Measurements from ENCODE around the gene UMODL1.

Gene UMODL1

DNA sequence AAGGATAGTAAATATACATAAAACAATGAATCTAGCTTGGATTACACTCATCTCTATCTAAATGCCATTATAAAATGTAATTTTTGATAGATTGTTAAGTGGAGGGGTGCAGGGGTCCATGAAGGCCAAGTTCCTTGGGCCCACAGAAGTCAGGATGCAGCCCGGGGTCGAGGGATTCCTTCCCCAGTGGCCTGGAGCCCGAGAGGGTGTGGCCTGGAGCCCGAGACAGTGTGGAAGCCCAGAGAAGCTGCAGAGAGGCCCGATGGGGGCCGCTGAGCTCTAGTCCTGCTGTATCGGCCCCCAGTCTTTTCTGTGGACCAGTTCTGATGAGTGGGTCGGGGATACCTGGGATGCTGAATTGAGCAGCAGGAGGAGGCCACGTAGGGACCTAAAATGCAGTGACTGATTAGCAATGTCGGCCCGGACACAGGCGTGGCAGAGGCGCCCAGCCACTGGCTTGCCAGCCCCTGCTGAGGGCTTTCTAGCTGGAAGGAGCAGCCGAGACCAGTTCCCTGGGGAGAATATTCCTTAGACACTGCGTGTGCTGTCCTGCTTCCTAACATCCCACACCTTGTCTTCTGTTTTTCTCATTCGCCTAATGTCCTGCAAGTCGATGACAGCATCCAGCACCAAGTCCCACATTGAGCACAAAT is 38.9 kb downstream of the UMODL1 start:
- no peak for ATAC-seq
- TF ChIP-seq, protein P1, sequence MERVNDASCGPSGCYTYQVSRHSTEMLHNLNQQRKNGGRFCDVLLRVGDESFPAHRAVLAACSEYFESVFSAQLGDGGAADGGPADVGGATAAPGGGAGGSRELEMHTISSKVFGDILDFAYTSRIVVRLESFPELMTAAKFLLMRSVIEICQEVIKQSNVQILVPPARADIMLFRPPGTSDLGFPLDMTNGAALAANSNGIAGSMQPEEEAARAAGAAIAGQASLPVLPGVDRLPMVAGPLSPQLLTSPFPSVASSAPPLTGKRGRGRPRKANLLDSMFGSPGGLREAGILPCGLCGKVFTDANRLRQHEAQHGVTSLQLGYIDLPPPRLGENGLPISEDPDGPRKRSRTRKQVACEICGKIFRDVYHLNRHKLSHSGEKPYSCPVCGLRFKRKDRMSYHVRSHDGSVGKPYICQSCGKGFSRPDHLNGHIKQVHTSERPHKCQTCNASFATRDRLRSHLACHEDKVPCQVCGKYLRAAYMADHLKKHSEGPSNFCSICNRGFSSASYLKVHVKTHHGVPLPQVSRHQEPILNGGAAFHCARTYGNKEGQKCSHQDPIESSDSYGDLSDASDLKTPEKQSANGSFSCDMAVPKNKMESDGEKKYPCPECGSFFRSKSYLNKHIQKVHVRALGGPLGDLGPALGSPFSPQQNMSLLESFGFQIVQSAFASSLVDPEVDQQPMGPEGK (CRISPR knock-in tag; IDR thresholded peaks at IDR 0.05; ENCODE audit: borderline replicate concordance), result no peak

GRCh38 chr21:42110691-42111469 is 39.8 kb downstream of the UMODL1 start:
- no peak for TF ChIP-seq OSR1 (CRISPR knock-in tag; IDR thresholded peaks at IDR 0.05)
- no peak for TF ChIP-seq ZFP3 (CRISPR knock-in tag; IDR thresholded peaks at IDR 0.05)
- TF ChIP-seq ESRRG (CRISPR knock-in tag; IDR thresholded peaks at IDR 0.05), result no peak
- no peak for TF ChIP-seq ZNF565 (CRISPR knock-in tag; conservative IDR thresholded peaks at IDR 0.05; ENCODE audit: low read depth)
- TF ChIP-seq SNAI2 (CRISPR knock-in tag; IDR thresholded peaks at IDR 0.05), result no peak
- TF ChIP-seq ISL1 (CRISPR knock-in tag; IDR thresholded peaks at IDR 0.05), result no peak
- TF ChIP-seq, protein P2, sequence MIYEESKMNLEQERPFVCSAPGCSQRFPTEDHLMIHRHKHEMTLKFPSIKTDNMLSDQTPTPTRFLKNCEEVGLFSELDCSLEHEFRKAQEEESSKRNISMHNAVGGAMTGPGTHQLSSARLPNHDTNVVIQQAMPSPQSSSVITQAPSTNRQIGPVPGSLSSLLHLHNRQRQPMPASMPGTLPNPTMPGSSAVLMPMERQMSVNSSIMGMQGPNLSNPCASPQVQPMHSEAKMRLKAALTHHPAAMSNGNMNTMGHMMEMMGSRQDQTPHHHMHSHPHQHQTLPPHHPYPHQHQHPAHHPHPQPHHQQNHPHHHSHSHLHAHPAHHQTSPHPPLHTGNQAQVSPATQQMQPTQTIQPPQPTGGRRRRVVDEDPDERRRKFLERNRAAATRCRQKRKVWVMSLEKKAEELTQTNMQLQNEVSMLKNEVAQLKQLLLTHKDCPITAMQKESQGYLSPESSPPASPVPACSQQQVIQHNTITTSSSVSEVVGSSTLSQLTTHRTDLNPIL (CRISPR knock-in tag; IDR thresholded peaks at IDR 0.05; ENCODE audit: low read depth), result no peak
- TF ChIP-seq BACH2 (CRISPR knock-in tag; IDR thresholded peaks at IDR 0.05; ENCODE audit: borderline replicate concordance), result no peak
- TF ChIP-seq RARB (CRISPR knock-in tag; IDR thresholded peaks at IDR 0.05), result no peak
- no peak for TF ChIP-seq ZFP30 (CRISPR knock-in tag; IDR thresholded peaks at IDR 0.05)
- TF ChIP-seq GLIS3 (CRISPR knock-in tag; IDR thresholded peaks at IDR 0.05), result no peak
- no peak for TF ChIP-seq CSRNP3 (CRISPR knock-in tag; IDR thresholded peaks at IDR 0.05)
- no peak for TF ChIP-seq CSDC2 (CRISPR knock-in tag; IDR thresholded peaks at IDR 0.05)
- no peak for TF ChIP-seq TCF4 (CRISPR knock-in tag; IDR thresholded peaks at IDR 0.05; ENCODE audit: borderline replicate concordance)
- TF ChIP-seq, protein P1 (CRISPR knock-in tag; IDR thresholded peaks at IDR 0.05; ENCODE audit: borderline replicate concordance), result no peak
- ATAC-seq, result no peak

- no peak for ATAC-seq
- no peak for TF ChIP-seq BACH2 (CRISPR knock-in tag; IDR thresholded peaks at IDR 0.05; ENCODE audit: borderline replicate concordance)
- no peak for TF ChIP-seq ESRRG (CRISPR knock-in tag; IDR thresholded peaks at IDR 0.05)
- TF ChIP-seq OSR1 (CRISPR knock-in tag; IDR thresholded peaks at IDR 0.05), result no peak
- no peak for TF ChIP-seq TOX (CRISPR knock-in tag; IDR thresholded peaks at IDR 0.05; ENCODE audit: borderline replicate concordance)
- no peak for TF ChIP-seq SNAI2 (CRISPR knock-in tag; IDR thresholded peaks at IDR 0.05)
- no peak for TF ChIP-seq CSRNP3 (CRISPR knock-in tag; IDR thresholded peaks at IDR 0.05)
- TF ChIP-seq ZC3H10 (CRISPR knock-in tag; IDR thresholded peaks at IDR 0.05), result no peak
- TF ChIP-seq GLIS3 (CRISPR knock-in tag; IDR thresholded peaks at IDR 0.05), result no peak
Measured at GRCh38 chr21:42111470-42111743, 40.3 kb downstream of the UMODL1 start.

DNA sequence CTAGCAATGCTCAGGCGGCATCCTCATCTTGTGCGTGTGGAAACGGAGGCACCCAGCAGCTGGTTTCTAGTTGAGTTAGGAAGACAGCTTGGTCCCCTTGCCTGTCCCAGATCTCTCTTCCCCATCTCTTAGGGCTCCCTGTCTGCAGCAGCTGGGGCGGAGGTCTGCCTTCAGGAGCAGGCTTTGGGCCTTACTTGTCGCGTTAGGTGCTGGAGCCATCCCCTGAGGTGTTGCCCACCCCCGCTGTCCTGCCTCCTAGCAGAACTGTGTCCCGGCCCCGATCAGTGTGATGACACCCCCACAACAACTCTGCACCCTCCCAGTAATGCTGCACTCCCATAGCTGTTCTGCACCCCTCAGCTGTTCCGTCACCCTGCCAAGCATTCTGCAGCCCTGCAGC is 40.7 kb downstream of the UMODL1 start:
- ATAC-seq, result no peak
- TF ChIP-seq, protein P3, sequence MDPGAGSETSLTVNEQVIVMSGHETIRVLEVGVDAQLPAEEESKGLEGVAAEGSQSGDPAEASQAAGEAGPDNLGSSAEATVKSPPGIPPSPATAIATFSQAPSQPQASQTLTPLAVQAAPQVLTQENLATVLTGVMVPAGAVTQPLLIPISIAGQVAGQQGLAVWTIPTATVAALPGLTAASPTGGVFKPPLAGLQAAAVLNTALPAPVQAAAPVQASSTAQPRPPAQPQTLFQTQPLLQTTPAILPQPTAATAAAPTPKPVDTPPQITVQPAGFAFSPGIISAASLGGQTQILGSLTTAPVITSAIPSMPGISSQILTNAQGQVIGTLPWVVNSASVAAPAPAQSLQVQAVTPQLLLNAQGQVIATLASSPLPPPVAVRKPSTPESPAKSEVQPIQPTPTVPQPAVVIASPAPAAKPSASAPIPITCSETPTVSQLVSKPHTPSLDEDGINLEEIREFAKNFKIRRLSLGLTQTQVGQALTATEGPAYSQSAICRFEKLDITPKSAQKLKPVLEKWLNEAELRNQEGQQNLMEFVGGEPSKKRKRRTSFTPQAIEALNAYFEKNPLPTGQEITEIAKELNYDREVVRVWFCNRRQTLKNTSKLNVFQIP (CRISPR knock-in tag; IDR thresholded peaks at IDR 0.05; ENCODE audit: borderline replicate concordance, low read depth), result no peak
- TF ChIP-seq, protein P2 (CRISPR knock-in tag; IDR thresholded peaks at IDR 0.05; ENCODE audit: low read depth), result no peak
- no peak for TF ChIP-seq GLIS3 (CRISPR knock-in tag; IDR thresholded peaks at IDR 0.05)
- no peak for TF ChIP-seq ESRRG (CRISPR knock-in tag; IDR thresholded peaks at IDR 0.05)
- TF ChIP-seq BACH2 (CRISPR knock-in tag; IDR thresholded peaks at IDR 0.05; ENCODE audit: borderline replicate concordance), result no peak
- no peak for TF ChIP-seq TOX (CRISPR knock-in tag; IDR thresholded peaks at IDR 0.05; ENCODE audit: borderline replicate concordance)
- no peak for TF ChIP-seq ZFP3 (CRISPR knock-in tag; IDR thresholded peaks at IDR 0.05)
- TF ChIP-seq ZNF565 (CRISPR knock-in tag; conservative IDR thresholded peaks at IDR 0.05; ENCODE audit: low read depth), result no peak
- no peak for TF ChIP-seq ARNTL (CRISPR knock-in tag; IDR thresholded peaks at IDR 0.05; ENCODE audit: borderline replicate concordance, low read depth)
- TF ChIP-seq PPARA (CRISPR knock-in tag; IDR thresholded peaks at IDR 0.05; ENCODE audit: borderline replicate concordance), result no peak
- TF ChIP-seq CSRNP3 (CRISPR knock-in tag; IDR thresholded peaks at IDR 0.05), result no peak
